ENCODE measurements around the gene AGAP5. TPM values are rescaled to one million over a fixed set of nuclear protein-coding genes. Genes with fewer than 3 reads are reported as not detected.
A peak's percentile ranks its signal among the peaks of the same experiment; 100 is the strongest.

Gene AGAP5
- total and polyA plus RNA-seq, 9 donors = 4.4 to 16.7 (median 6.3) TPM

- H3K27ac ChIP-seq (ENCODE audit: low read length) = no peak overlapping the region
- 93% methylated on average over 4 of the region's 5 CpGs for WGBS (ENCODE audit: insufficient coverage)
- peaks cover 10% of the 10 kb centered on the region for H3K36me3 ChIP-seq (ENCODE audit: control insufficient read depth, insufficient read depth, low read length)
- peaks cover 14% of the 10 kb centered on the region for H3K4me1 ChIP-seq (ENCODE audit: control insufficient read depth, insufficient read depth, low read length)
- DNase-seq = no peak
- no peaks in the 10 kb centered on the region for H3K27me3 ChIP-seq (ENCODE audit: control insufficient read depth, insufficient read depth, low read length)
- H3K9me3 ChIP-seq (replicated peaks; ENCODE audit: control insufficient read depth, low read depth, low read length) = no peaks in the 10 kb centered on the region
- no peak overlapping the region for H3K4me3 ChIP-seq (ENCODE audit: low read length)
Observed at GRCh38 chr10:73629165-73629564, 68.7 kb downstream of the AGAP5 start.

DNA sequence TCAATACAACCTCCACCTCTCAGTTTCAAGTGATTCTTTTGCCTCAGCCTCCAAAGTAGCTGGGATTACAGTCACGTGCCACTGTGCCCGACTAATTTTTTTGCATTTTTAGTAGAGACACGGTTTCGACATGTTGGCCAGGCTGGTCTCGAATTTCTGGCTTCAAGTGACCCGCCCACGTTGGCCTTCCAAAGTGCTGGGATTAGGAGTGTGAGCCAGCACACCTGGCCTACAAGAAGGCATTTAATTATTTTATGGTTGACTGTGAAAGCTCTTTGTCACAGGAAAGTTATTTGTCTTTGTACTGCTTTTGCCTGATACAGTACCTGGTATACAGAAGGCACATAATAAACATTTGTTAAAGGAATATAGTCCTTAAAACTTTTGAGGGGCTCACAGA lies 69.5 kb downstream of the AGAP5 start:
- 42% methylated on average over 4 of the region's 7 CpGs for WGBS (ENCODE audit: insufficient coverage)
- Histone ChIP-seq H3K9me3 (replicated peaks; ENCODE audit: control insufficient read depth, low read depth, low read length) (no peaks in the 10 kb centered on the region), H3K4me3 (ENCODE audit: low read length) (no peak overlapping the region), H3K27ac (ENCODE audit: low read length) (no peak overlapping the region), H3K27me3 (ENCODE audit: control insufficient read depth, insufficient read depth, low read length) (no peaks in the 10 kb centered on the region), H3K36me3 (ENCODE audit: control insufficient read depth, insufficient read depth, low read length) (peaks cover 6% of the 10 kb centered on the region), H3K4me1 (ENCODE audit: control insufficient read depth, insufficient read depth, low read length) (peaks cover 10% of the 10 kb centered on the region)
- no peak for DNase-seq

- no peak for DNase-seq
- Histone ChIP-seq H3K27me3 (ENCODE audit: control insufficient read depth, insufficient read depth, low read length) (no peaks in the 10 kb centered on the region), H3K27ac (ENCODE audit: low read length) (no peak overlapping the region), H3K4me1 (ENCODE audit: control insufficient read depth, insufficient read depth, low read length) (peaks cover 10% of the 10 kb centered on the region), H3K4me3 (ENCODE audit: low read length) (no peak overlapping the region), H3K9me3 (replicated peaks; ENCODE audit: control insufficient read depth, low read depth, low read length) (no peaks in the 10 kb centered on the region), H3K36me3 (ENCODE audit: control insufficient read depth, insufficient read depth, low read length) (peaks cover 4% of the 10 kb centered on the region)
- WGBS (ENCODE audit: insufficient coverage) = 100% methylated on average over 3 of the region's 6 CpGs
Observed at GRCh38 chr10:73627300-73627699, 70.6 kb downstream of the AGAP5 start.

- Histone ChIP-seq H3K27me3 (ENCODE audit: control insufficient read depth, insufficient read depth, low read length) (no peaks in the 10 kb centered on the region), H3K27ac (ENCODE audit: low read length) (peak overlapping the region; percentile 95), H3K9me3 (replicated peaks; ENCODE audit: control insufficient read depth, low read depth, low read length) (no peaks in the 10 kb centered on the region), H3K4me3 (ENCODE audit: low read length) (peak overlapping the region; percentile 99), H3K36me3 (ENCODE audit: control insufficient read depth, insufficient read depth, low read length) (no peaks in the 10 kb centered on the region), H3K4me1 (ENCODE audit: control insufficient read depth, insufficient read depth, low read length) (peaks cover 10% of the 10 kb centered on the region)
- DNase-seq = peak; percentile 100
- WGBS (ENCODE audit: insufficient coverage) = under 1% methylated on average over 34 of the region's 42 CpGs
Observed at GRCh38 chr10:73625884-73626752, 71.8 kb downstream of the AGAP5 start.

GRCh38 chr10:73625004-73625883 lies 72.7 kb downstream of the AGAP5 start:
- Histone ChIP-seq H3K27me3 (ENCODE audit: control insufficient read depth, insufficient read depth, low read length) (no peaks in the 10 kb centered on the region), H3K4me3 (ENCODE audit: low read length) (peak overlapping the region; percentile 99), H3K9me3 (replicated peaks; ENCODE audit: control insufficient read depth, low read depth, low read length) (no peaks in the 10 kb centered on the region), H3K27ac (ENCODE audit: low read length) (peak overlapping the region; percentile 90), H3K4me1 (ENCODE audit: control insufficient read depth, insufficient read depth, low read length) (peaks cover 10% of the 10 kb centered on the region), H3K36me3 (ENCODE audit: control insufficient read depth, insufficient read depth, low read length) (no peaks in the 10 kb centered on the region)
- DNase-seq = peak; percentile 68
- WGBS (ENCODE audit: insufficient coverage) = 0% methylated on average over 32 of the region's 46 CpGs

Other genes with a start within 250 kb of the AGAP5 start
- gene PPP3CB, start 202.1 kb downstream of the AGAP5 start, total RNA-seq = 72.0 TPM
- gene PPP3CB, start 202.1 kb downstream of the AGAP5 start, polyA plus RNA-seq (ENCODE audit: insufficient read depth in 1 of 8, insufficient read length in 8 of 8, low replicate concordance in 1 of 8) = 100 to 1,000 TPM; 119 to 163 (median 129) TPM
- 14.1 TPM for gene USP54, start 106.8 kb downstream of the AGAP5 start, total RNA-seq
- gene USP54, start 106.8 kb downstream of the AGAP5 start, polyA plus RNA-seq (ENCODE audit: insufficient read depth in 1 of 8, insufficient read length in 8 of 8, low replicate concordance in 1 of 8) = 10 to 100 TPM; 13.6 to 18.6 (median 17.0) TPM
- gene MYOZ1, start 56.6 kb downstream of the AGAP5 start, total RNA-seq = 552 TPM
- gene MYOZ1, start 56.6 kb downstream of the AGAP5 start, polyA plus RNA-seq (ENCODE audit: insufficient read depth in 1 of 8, insufficient read length in 8 of 8, low replicate concordance in 1 of 8) = 100 to 1,000 TPM; 201 to 638 (median 487) TPM
- gene SYNPO2L, start 42.1 kb downstream of the AGAP5 start, total RNA-seq = 35.6 TPM
- gene SYNPO2L, start 42.1 kb downstream of the AGAP5 start, polyA plus RNA-seq (ENCODE audit: insufficient read depth in 1 of 8, insufficient read length in 8 of 8, low replicate concordance in 1 of 8) = 100 to 1,000 TPM; 136 to 224 (median 185) TPM
- 44.6 TPM for gene SEC24C, start 46.3 kb upstream of the AGAP5 start, total RNA-seq
- gene SEC24C, start 46.3 kb upstream of the AGAP5 start, polyA plus RNA-seq (ENCODE audit: insufficient read depth in 1 of 8, insufficient read length in 8 of 8, low replicate concordance in 1 of 8) = 10 to 100 TPM; 43.4 to 59.3 (median 49.9) TPM
- 33.3 TPM for gene CHCHD1, start 83.9 kb upstream of the AGAP5 start, total RNA-seq
- 10 to 100 TPM; 30.1 to 36.3 (median 33.7) TPM for gene CHCHD1, start 83.9 kb upstream of the AGAP5 start, polyA plus RNA-seq (ENCODE audit: insufficient read depth in 1 of 8, insufficient read length in 8 of 8, low replicate concordance in 1 of 8)
- gene ZSWIM8, start 87.5 kb upstream of the AGAP5 start, total RNA-seq = 40.7 TPM
- gene ZSWIM8, start 87.5 kb upstream of the AGAP5 start, polyA plus RNA-seq (ENCODE audit: insufficient read depth in 1 of 8, insufficient read length in 8 of 8, low replicate concordance in 1 of 8) = 10 to 100 TPM; 57.5 to 80.5 (median 66.1) TPM
- 11.4 TPM for gene NDST2, start 113.5 kb upstream of the AGAP5 start, total RNA-seq
- gene NDST2, start 113.5 kb upstream of the AGAP5 start, polyA plus RNA-seq (ENCODE audit: insufficient read depth in 1 of 8, insufficient read length in 8 of 8, low replicate concordance in 1 of 8) = 10 to 100 TPM; 16.1 to 23.6 (median 19.4) TPM
- 18.4 TPM for gene CAMK2G, start 176.4 kb upstream of the AGAP5 start, total RNA-seq
- gene CAMK2G, start 176.4 kb upstream of the AGAP5 start, polyA plus RNA-seq (ENCODE audit: insufficient read depth in 1 of 8, insufficient read length in 8 of 8, low replicate concordance in 1 of 8) = 10 to 100 TPM; 22.2 to 34.7 (median 27.6) TPM
- 21.4 TPM for gene PLAU, start 213.0 kb upstream of the AGAP5 start, total RNA-seq
- gene PLAU, start 213.0 kb upstream of the AGAP5 start, polyA plus RNA-seq (ENCODE audit: insufficient read depth in 1 of 8, insufficient read length in 8 of 8, low replicate concordance in 1 of 8) = 10 to 100 TPM; 22.7 to 37.7 (median 28.6) TPM